ENCODE measurements around the gene NGEF.

GRCh38 chr2:232843834-232844233 lies 169.2 kb downstream of the NGEF start:
- TF ChIP-seq USF2 (IDR thresholded peaks at IDR 0.05; ENCODE audit: borderline replicate concordance, low read depth, low read length) (no peak), RFX5 (IDR thresholded peaks at IDR 0.05; ENCODE audit: low read depth, low read length) (no peak)
